Naive thymus-derived CD4-positive, alpha-beta T cell (primary cell): ENCODE data around the gene LOXHD1. TPM values are rescaled to one million over a fixed set of nuclear protein-coding genes. Genes with fewer than 3 reads are reported as not detected.
A peak's percentile ranks its signal among the peaks of the same experiment; 100 is the strongest.

Source experiments
- ATAC-seq: fragments of 150-1000 bp; cut with Tn5 transposase; 2 replicates; pipeline ENCODE4 v1.10.0; 2021; ENCODE audit warnings: mild to moderate bottlenecking, moderate library complexity
- CTCF ChIA-PET: fragments of 350-600 bp; sonication (Branson Sonifier 250); formaldehyde crosslinking; loops from one replicate; lab custom pipeline; 2021; ENCODE audit warnings: antibody characterized with exemption; lab: Charles Lee
- POLR2A ChIA-PET: fragments of 350-600 bp; sonication (Branson Sonifier 250); formaldehyde crosslinking; loops from one replicate; lab custom pipeline; 2021; ENCODE audit warnings: antibody characterized with exemption, inconsistent platforms; lab: Charles Lee
- DNase-seq, 9 donors: peaks; one replicate each; pipeline versions ENCODE4 v3.0.0 to v3.0.0-alpha.2; 2020 to 2022; ENCODE audit warnings: mixed read lengths in 1 of 9
- H3K27ac ChIP-seq: one replicate; pipeline ENCODE4 v1.7.0; 2013; ENCODE audit warnings: mild to moderate bottlenecking, low read depth, low read length, moderate library complexity
- H3K27me3 ChIP-seq, 2 donors: one replicate each; pipeline ENCODE4 v1.7.0; 2013; ENCODE audit warnings: low read length in 2 of 2, mild to moderate bottlenecking in 2 of 2, moderate library complexity in 2 of 2; ENCODE audit not compliant: control insufficient read depth in 2 of 2, insufficient read depth in 2 of 2
- H3K36me3 ChIP-seq, 3 experiments: 1 replicate in 2 of 3; 2 replicates in 1 of 3; pipeline ENCODE4 v1.7.0; 2013; ENCODE audit warnings: low read length in 3 of 3, mild to moderate bottlenecking in 3 of 3, moderate library complexity in 1 of 3; ENCODE audit not compliant: insufficient read depth in 3 of 3, control insufficient read depth in 2 of 3
- H3K4me1 ChIP-seq, 2 donors: one replicate each; pipeline ENCODE4 v1.7.0; 2013; ENCODE audit warnings: low read length in 2 of 2, mild to moderate bottlenecking in 2 of 2, moderate library complexity in 1 of 2; ENCODE audit not compliant: control insufficient read depth in 2 of 2, insufficient read depth in 2 of 2
- H3K4me3 ChIP-seq: 2 replicates; pipeline ENCODE4 v1.7.0; 2013; ENCODE audit warnings: mild to moderate bottlenecking, low read length
- H3K9me3 ChIP-seq, 3 experiments: 1 replicate in 2 of 3; 2 replicates in 1 of 3; pipeline ENCODE4 v1.7.0; 2013; ENCODE audit warnings: low read length in 3 of 3; ENCODE audit not compliant: control insufficient read depth in 2 of 3
- H3K27ac Mint-ChIP-seq, 9 donors: one replicate each; pipeline ENCODE4 v1.8.0; 2020 to 2022; ENCODE audit warnings: mixed read lengths in 9 of 9, mild to moderate bottlenecking in 8 of 9, moderate library complexity in 5 of 9, inconsistent platforms in 2 of 9
- H3K27me3 Mint-ChIP-seq, 5 donors: one replicate each; pipeline ENCODE4 v1.8.0; 2021 to 2022; ENCODE audit warnings: mixed read lengths in 5 of 5, mild to moderate bottlenecking in 1 of 5
- H3K36me3 Mint-ChIP-seq, 5 donors: one replicate each; pipeline ENCODE4 v1.8.0; 2020 to 2022; ENCODE audit warnings: mixed read lengths in 5 of 5, mild to moderate bottlenecking in 3 of 5, inconsistent platforms in 1 of 5
- H3K4me1 Mint-ChIP-seq, 7 donors: one replicate each; pipeline ENCODE4 v1.8.0; 2020 to 2022; ENCODE audit warnings: mixed read lengths in 7 of 7, mild to moderate bottlenecking in 3 of 7, inconsistent platforms in 1 of 7
- H3K4me3 Mint-ChIP-seq, 10 donors: one replicate each; pipeline ENCODE4 v1.8.0; 2020 to 2022; ENCODE audit warnings: mild to moderate bottlenecking in 10 of 10, mixed read lengths in 10 of 10, moderate library complexity in 6 of 10, inconsistent platforms in 2 of 10
- H3K9me3 Mint-ChIP-seq, 11 donors: one replicate each; pipeline ENCODE4 v1.8.0; 2020 to 2022; ENCODE audit warnings: mixed read lengths in 11 of 11, mild to moderate bottlenecking in 4 of 11, inconsistent platforms in 1 of 11, moderate library complexity in 1 of 11
- intact Hi-C, 2 donors: fragments of 100-400 bp; cut with micrococcal nuclease; formaldehyde crosslinking; loops; one replicate each; pipeline ENCODE4 v1.15.1; 2023
- polyA plus RNA-seq, 2 donors: library from polyadenylated mRNA; unstranded; fragments of 300-500 nt; fragmentation: Illumina TruSeq; gene quantifications; one replicate each; pipeline ENCODE4 v1.2.3, GENCODE V29; 2021
- total RNA-seq, 6 experiments: library from RNA in 5 of 6; stranded (reverse) in 5 of 6; gene quantifications; 1 replicate in 5 of 6; 2 replicates in 1 of 6; pipeline ENCODE4 v1.2.3 and lab custom pipeline; 2021 to 2026

The LOXHD1 gene
- total and polyA plus RNA-seq, 7 experiments from 2014 or later, result 0.08 to 1.2 (median 0.23) TPM; not detected in 3

DNA sequence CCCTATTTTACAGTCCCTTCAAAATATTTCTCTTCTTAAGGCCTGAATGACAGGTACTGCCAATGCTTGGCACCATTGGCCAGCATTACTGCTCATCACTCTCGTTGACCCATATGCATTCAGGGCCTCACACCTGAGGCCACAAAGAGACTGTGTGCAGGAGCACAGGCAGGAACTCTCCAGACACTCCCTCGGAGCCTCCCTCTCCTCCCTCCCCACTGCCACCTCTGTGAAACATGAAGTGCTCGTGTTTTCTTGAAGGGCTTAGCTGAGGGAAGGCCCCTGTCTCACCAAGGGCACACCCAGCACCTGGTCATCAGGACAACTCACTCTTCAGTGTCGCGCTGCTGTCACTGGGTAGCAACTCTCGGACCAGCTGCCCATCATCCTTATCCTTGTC is 85.3 kb downstream of the LOXHD1 start:
- Mint-ChIP-seq H3K4me3 (no peak overlapping the region), H3K27me3 (peaks cover 0 to 8% (median 4%) of the 10 kb centered on the region in 5 donors), H3K9me3 (peaks cover 0 to 2% (median 0%) of the 10 kb centered on the region in 11 donors), H3K27ac (no peak overlapping the region), H3K4me1 (peaks cover 0 to 5% (median 0%) of the 10 kb centered on the region in 7 donors), H3K36me3 (no peaks in the 10 kb centered on the region)
- no peaks in the 10 kb centered on the region for H3K27me3 ChIP-seq
- ChIA-PET CTCF (interaction anchor here (0.6 kb wide), 1 partner anchor 287 kb away, joined by 6 read pairs; no protein-coding TSS in a partner anchor), POLR2A (no interaction called here)
- no peaks in the 10 kb centered on the region for H3K36me3 ChIP-seq
- H3K4me1 ChIP-seq, result no peaks in the 10 kb centered on the region
- no peak for ATAC-seq
- no peak overlapping the region for H3K4me3 ChIP-seq
- DNase-seq, result no peak
- H3K27ac ChIP-seq, result no peak overlapping the region
- H3K9me3 ChIP-seq, result no peaks in the 10 kb centered on the region
- intact Hi-C loops, result no loop called here

DNA sequence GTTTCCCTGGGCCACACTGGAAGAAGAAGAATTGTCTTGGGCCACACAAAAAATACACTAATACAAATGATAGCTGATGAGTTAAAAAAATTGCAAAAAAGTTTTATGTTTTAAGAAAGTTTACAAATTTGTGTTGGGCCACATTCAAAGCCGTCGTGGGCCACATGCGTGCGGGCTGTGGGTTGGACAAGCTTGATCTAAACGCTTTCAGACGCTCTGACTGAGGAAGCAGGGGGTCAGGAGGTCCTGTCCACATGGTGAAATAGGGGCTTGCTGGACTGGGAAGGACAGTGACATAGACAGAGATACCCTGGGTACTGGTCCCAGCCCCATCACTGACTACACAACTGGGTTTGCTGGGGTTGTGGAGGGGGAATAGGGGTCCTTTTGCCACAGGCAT is 86.4 kb downstream of the LOXHD1 start:
- Mint-ChIP-seq H3K4me3 (no peak overlapping the region), H3K4me1 (peaks cover 0 to 5% (median 0%) of the 10 kb centered on the region in 7 donors), H3K9me3 (no peaks in the 10 kb centered on the region), H3K36me3 (no peaks in the 10 kb centered on the region), H3K27ac (no peak overlapping the region), H3K27me3 (peaks cover 0 to 6% (median 5%) of the 10 kb centered on the region in 5 donors)
- no peaks in the 10 kb centered on the region for H3K36me3 ChIP-seq
- ChIA-PET CTCF (no interaction called here), POLR2A (no interaction called here)
- H3K4me1 ChIP-seq, result no peaks in the 10 kb centered on the region
- no peaks in the 10 kb centered on the region for H3K27me3 ChIP-seq
- no peak for DNase-seq
- H3K9me3 ChIP-seq, result no peaks in the 10 kb centered on the region
- H3K4me3 ChIP-seq, result no peak overlapping the region
- intact Hi-C loops, result no loop called here
- no peak for ATAC-seq
- H3K27ac ChIP-seq, result no peak overlapping the region

DNA sequence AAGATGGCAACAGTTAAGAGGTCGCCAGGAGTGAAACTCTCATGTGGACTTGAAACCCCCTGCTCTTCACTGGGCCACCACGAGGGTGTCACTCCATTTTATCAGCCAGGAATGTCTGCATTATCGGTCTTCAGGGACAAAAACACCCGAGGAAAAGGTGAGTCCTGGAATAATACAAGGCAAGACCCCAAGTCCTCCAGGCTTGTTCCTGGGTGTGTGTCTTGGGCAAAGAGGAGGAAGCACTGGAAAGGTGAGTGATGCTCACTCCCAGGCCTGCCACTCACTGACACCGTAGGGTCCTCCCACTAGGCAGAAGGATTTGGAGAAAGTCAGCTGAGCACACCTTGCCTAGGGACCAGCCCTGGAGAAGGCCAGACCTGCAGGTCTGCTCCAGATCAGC is 86.9 kb downstream of the LOXHD1 start:
- Mint-ChIP-seq H3K27ac (no peak overlapping the region), H3K4me3 (no peak overlapping the region), H3K36me3 (no peaks in the 10 kb centered on the region), H3K4me1 (peaks cover 0 to 5% (median 0%) of the 10 kb centered on the region in 7 donors), H3K27me3 (peaks cover 2 to 10% (median 5%) of the 10 kb centered on the region in 5 donors), H3K9me3 (no peaks in the 10 kb centered on the region)
- CTCF ChIA-PET, result no interaction called here
- ATAC-seq (no peak), DNase-seq (no peak)
- H3K4me1 ChIP-seq, result no peaks in the 10 kb centered on the region
- H3K27me3 ChIP-seq, result no peaks in the 10 kb centered on the region
- POLR2A ChIA-PET, result no interaction called here
- no peak overlapping the region for H3K27ac ChIP-seq
- no peaks in the 10 kb centered on the region for H3K9me3 ChIP-seq
- intact Hi-C loops, result no loop called here
- H3K36me3 ChIP-seq, result no peaks in the 10 kb centered on the region
- H3K4me3 ChIP-seq, result no peak overlapping the region

DNA sequence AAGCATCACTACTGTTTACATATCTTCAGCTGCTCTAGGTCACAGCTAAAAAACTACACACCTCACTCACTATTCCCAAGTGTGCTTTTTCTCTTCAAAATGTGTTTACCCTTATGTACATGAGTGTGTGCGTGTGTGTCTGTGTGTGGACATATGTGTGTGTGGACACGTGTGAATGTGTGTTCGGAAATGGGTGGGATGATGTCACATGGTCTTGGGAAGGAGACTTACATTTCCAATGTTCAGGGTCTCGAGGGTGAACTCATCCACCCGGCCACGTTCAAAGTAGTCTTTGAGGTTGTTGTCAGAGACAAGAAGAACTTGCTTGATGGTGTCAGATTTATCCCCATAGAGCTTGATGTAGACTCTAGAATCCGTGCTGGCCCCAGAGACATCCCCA is 87.8 kb downstream of the LOXHD1 start:
- no peaks in the 10 kb centered on the region for H3K27me3 ChIP-seq
- H3K4me1 ChIP-seq, result no peaks in the 10 kb centered on the region
- no peak overlapping the region for H3K27ac ChIP-seq
- H3K4me1 Mint-ChIP-seq, result peaks cover 0 to 5% (median 0%) of the 10 kb centered on the region in 7 donors
- ATAC-seq, result no peak
- H3K4me3 ChIP-seq, result no peak overlapping the region
- no peak overlapping the region for H3K4me3 Mint-ChIP-seq
- no peak for DNase-seq
- H3K36me3 Mint-ChIP-seq, result no peaks in the 10 kb centered on the region
- H3K9me3 ChIP-seq, result no peaks in the 10 kb centered on the region
- no peaks in the 10 kb centered on the region for H3K36me3 ChIP-seq
- POLR2A ChIA-PET, result no interaction called here
- intact Hi-C loops, result no loop called here
- H3K9me3 Mint-ChIP-seq, result no peaks in the 10 kb centered on the region
- H3K27me3 Mint-ChIP-seq, result peaks cover 2 to 10% (median 5%) of the 10 kb centered on the region in 5 donors
- peak overlapping the region in 1 of 9 donors; percentile 11 for H3K27ac Mint-ChIP-seq
- CTCF ChIA-PET, result no interaction called here

DNA sequence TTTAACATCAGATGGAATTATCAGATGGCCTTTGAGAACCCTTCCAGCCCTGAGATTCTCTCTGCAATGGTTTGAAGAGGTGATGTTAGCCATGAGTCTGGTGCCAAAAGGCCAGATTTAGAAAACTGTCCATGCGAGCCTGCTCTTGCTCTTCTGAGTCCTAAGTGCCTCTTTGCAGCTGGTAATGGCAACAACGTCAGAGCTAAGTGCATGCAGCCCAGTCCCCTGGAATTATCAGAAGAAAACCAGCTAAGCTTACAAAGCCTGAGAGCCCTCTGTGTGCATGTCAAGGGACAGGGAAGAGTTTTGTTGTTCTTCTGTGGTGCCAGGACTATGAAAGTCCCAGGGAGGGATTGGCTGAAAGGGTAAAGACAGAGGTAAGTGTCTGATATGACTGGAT is 89.8 kb downstream of the LOXHD1 start:
- no peaks in the 10 kb centered on the region for H3K4me1 ChIP-seq
- DNase-seq, result no peak
- Mint-ChIP-seq H3K9me3 (no peaks in the 10 kb centered on the region), H3K4me3 (no peak overlapping the region), H3K27me3 (peaks cover 2 to 10% (median 5%) of the 10 kb centered on the region in 5 donors), H3K4me1 (peaks cover 0 to 5% (median 0%) of the 10 kb centered on the region in 7 donors), H3K36me3 (no peaks in the 10 kb centered on the region), H3K27ac (no peak overlapping the region)
- no peaks in the 10 kb centered on the region for H3K27me3 ChIP-seq
- intact Hi-C loops, result no loop called here
- no peaks in the 10 kb centered on the region for H3K9me3 ChIP-seq
- ChIA-PET CTCF (no interaction called here), POLR2A (no interaction called here)
- no peak for ATAC-seq
- no peaks in the 10 kb centered on the region for H3K36me3 ChIP-seq
- no peak overlapping the region for H3K27ac ChIP-seq
- no peak overlapping the region for H3K4me3 ChIP-seq

DNA sequence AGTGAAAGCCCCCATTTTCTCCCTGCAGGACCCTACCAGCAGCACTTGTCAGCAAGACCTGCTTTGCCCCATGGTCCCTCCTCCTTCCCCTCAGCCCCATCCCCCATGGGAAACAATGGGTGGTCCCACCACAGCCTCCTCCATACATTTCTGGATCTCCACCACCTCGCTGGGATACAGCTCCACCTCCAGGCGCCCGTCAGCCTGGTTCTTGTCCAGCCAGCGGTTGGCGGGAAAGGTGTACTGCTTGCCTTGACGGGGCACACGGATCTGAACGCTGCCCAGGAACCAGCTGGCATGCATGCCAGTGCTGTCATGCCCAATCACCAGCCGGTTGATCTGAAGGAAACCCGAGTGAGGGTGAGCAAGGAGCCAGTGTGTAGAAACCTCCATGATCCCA is 90.9 kb downstream of the LOXHD1 start:
- Histone ChIP-seq H3K27ac (no peak overlapping the region), H3K4me1 (no peaks in the 10 kb centered on the region), H3K27me3 (no peaks in the 10 kb centered on the region), H3K36me3 (no peaks in the 10 kb centered on the region), H3K9me3 (no peaks in the 10 kb centered on the region), H3K4me3 (no peak overlapping the region)
- H3K4me3 Mint-ChIP-seq, result no peak overlapping the region
- H3K27ac Mint-ChIP-seq, result no peak overlapping the region
- DNase-seq, result no peak
- no peaks in the 10 kb centered on the region for H3K9me3 Mint-ChIP-seq
- intact Hi-C loops, result no loop called here
- ChIA-PET CTCF (no interaction called here), POLR2A (no interaction called here)
- H3K4me1 Mint-ChIP-seq, result peaks cover 0 to 5% (median 0%) of the 10 kb centered on the region in 7 donors
- no peaks in the 10 kb centered on the region for H3K36me3 Mint-ChIP-seq
- no peak for ATAC-seq
- H3K27me3 Mint-ChIP-seq, result peaks cover 2 to 10% (median 5%) of the 10 kb centered on the region in 5 donors

DNA sequence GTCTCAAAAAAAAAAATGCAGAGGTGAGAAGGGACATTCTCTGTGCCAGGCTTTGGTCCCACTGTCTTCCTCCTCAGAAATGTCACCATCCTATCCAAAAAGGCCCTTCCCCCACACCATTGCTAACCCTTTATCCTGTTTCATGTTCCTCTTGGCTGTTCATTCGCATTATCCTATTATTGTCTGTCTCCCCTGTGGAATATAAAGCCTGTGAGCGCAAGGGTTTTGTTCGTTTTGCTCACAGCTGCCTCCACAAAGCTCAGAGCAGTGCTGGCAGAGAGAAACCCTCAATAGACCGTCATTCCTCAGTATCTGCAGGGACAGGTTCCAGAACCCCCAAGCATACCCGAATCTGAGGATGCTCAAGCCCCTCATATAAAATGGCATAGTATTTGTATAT is 91.8 kb downstream of the LOXHD1 start:
- no peaks in the 10 kb centered on the region for H3K9me3 ChIP-seq
- H3K4me1 Mint-ChIP-seq, result peaks cover 0 to 5% (median 0%) of the 10 kb centered on the region in 7 donors
- H3K27me3 Mint-ChIP-seq, result peaks cover 2 to 10% (median 5%) of the 10 kb centered on the region in 5 donors
- H3K36me3 Mint-ChIP-seq, result no peaks in the 10 kb centered on the region
- H3K27ac Mint-ChIP-seq, result no peak overlapping the region
- DNase-seq (no peak), ATAC-seq (no peak)
- no peak overlapping the region for H3K27ac ChIP-seq
- POLR2A ChIA-PET, result no interaction called here
- no peaks in the 10 kb centered on the region for H3K4me1 ChIP-seq
- H3K9me3 Mint-ChIP-seq, result no peaks in the 10 kb centered on the region
- no peak overlapping the region for H3K4me3 Mint-ChIP-seq
- intact Hi-C loops, result no loop called here
- H3K36me3 ChIP-seq, result no peaks in the 10 kb centered on the region
- CTCF ChIA-PET, result no interaction called here
- H3K4me3 ChIP-seq, result no peak overlapping the region
- H3K27me3 ChIP-seq, result no peaks in the 10 kb centered on the region
